PFSK-1 (cell line): ENCODE data around the gene KRT71.

ENCODE experiments used
- FOXP2 ChIP-seq: optimal IDR thresholded peaks from 2 replicates; pipeline ENCODE3; 2011; ENCODE audit warnings: borderline replicate concordance, control low read depth, inconsistent platforms; ENCODE audit not compliant: insufficient read depth; ENCODE audit errors: extremely low read length, extremely low read depth
- POLR2AphosphoS5 ChIP-seq: IDR thresholded peaks from 2 replicates; pipeline ENCODE4 v1.6.1; 2012; ENCODE audit warnings: low read depth, mild to moderate bottlenecking, control low read depth, low read length, moderate library complexity
- REST ChIP-seq, 2 experiments: IDR thresholded peaks; 2 replicates each; pipeline versions ENCODE4 v1.6.1 to v1.8.0; 2011 to 2012; ENCODE audit warnings: low read depth in 2 of 2, low read length in 2 of 2, control low read depth in 1 of 2, inconsistent platforms in 1 of 2, mild to moderate bottlenecking in 1 of 2, moderate library complexity in 1 of 2; ENCODE audit not compliant: insufficient read depth in 1 of 2
- SIN3A ChIP-seq: IDR thresholded peaks from 2 replicates; pipeline ENCODE4 v1.6.1; 2012; ENCODE audit warnings: mild to moderate bottlenecking, low read length, moderate library complexity, borderline replicate concordance; ENCODE audit not compliant: insufficient read depth
- TAF1 ChIP-seq: IDR thresholded peaks from 2 replicates; pipeline ENCODE4 v1.6.1; 2012; ENCODE audit warnings: low read length, control low read depth, borderline replicate concordance; ENCODE audit not compliant: insufficient read depth

The KRT71 gene

GRCh38 chr12:52537101-52537500 is 15.8 kb downstream of the KRT71 start:
- TF ChIP-seq REST (IDR thresholded peaks at IDR 0.05; ENCODE audit: insufficient read depth in 1 of 2, low read depth in 2 of 2, low read length in 2 of 2) (no peak), FOXP2 (no peak), TAF1 (no peak), POLR2AphosphoS5 (no peak), SIN3A (no peak)

GRCh38 chr12:52535574-52535973 is 17.4 kb downstream of the KRT71 start:
- TF ChIP-seq FOXP2: no peak
- TF ChIP-seq SIN3A: no peak
- TF ChIP-seq POLR2AphosphoS5: no peak
- no peak for TF ChIP-seq TAF1
- TF ChIP-seq REST (IDR thresholded peaks at IDR 0.05; ENCODE audit: insufficient read depth in 1 of 2, low read depth in 2 of 2, low read length in 2 of 2): no peak

- TF ChIP-seq POLR2AphosphoS5 (no peak), SIN3A (no peak), REST (IDR thresholded peaks at IDR 0.05; ENCODE audit: insufficient read depth in 1 of 2, low read depth in 2 of 2, low read length in 2 of 2) (no peak), FOXP2 (no peak), TAF1 (no peak)
Observed at GRCh38 chr12:52534482-52534881, 18.5 kb downstream of the KRT71 start.

GRCh38 chr12:52533686-52534470 is 19.1 kb downstream of the KRT71 start:
- TF ChIP-seq POLR2AphosphoS5 (no peak), SIN3A (no peak), TAF1 (no peak), FOXP2 (no peak), REST (IDR thresholded peaks at IDR 0.05; ENCODE audit: insufficient read depth in 1 of 2, low read depth in 2 of 2, low read length in 2 of 2) (no peak)

GRCh38 chr12:52532636-52533035 is 20.3 kb downstream of the KRT71 start:
- TF ChIP-seq POLR2AphosphoS5 (no peak), FOXP2 (no peak), REST (IDR thresholded peaks at IDR 0.05; ENCODE audit: insufficient read depth in 1 of 2, low read depth in 2 of 2, low read length in 2 of 2) (no peak), TAF1 (no peak), SIN3A (no peak)
